GM19467 (cell line): ENCODE results near the gene DNAJC6.

Experiments used
- ATAC-seq: cut with Tn5 transposase; IDR thresholded peaks from one replicate; pipeline ENCODE4 v1.9.1; 2021; ENCODE audit warnings: mild to moderate bottlenecking, moderate library complexity; ENCODE audit not compliant: unreplicated experiment

The DNAJC6 gene

DNA sequence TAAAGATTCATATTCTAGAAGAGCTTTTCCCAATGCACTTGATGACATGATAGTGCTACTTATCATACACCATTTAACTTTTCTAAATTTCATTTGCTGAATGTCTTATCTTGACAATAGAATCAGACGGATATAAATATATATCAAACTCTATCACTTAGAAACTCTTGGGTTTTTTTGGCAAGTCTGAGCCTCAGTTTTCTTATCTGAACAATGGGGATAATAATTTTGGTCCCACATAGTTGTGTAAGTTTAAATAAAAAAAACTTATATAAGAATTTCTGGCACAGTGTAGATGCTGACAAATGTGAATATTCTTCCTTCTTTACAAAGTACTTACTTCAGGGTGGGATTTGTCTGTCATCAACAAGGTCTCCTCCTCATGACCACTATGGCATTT is 89.7 kb downstream of the DNAJC6 start:
- ATAC-seq, result no peak

GRCh38 chr1:65401612-65402011 is 92.3 kb downstream of the DNAJC6 start:
- ATAC-seq, result no peak

- no peak for ATAC-seq
These were observed 95.6 kb downstream of the DNAJC6 start for GRCh38 chr1:65404941-65405340.

GRCh38 chr1:65407877-65408276 is 98.5 kb downstream of the DNAJC6 start:
- ATAC-seq, result no peak

- ATAC-seq, result no peak
These were observed 100.0 kb downstream of the DNAJC6 start for GRCh38 chr1:65409314-65409713.

DNA sequence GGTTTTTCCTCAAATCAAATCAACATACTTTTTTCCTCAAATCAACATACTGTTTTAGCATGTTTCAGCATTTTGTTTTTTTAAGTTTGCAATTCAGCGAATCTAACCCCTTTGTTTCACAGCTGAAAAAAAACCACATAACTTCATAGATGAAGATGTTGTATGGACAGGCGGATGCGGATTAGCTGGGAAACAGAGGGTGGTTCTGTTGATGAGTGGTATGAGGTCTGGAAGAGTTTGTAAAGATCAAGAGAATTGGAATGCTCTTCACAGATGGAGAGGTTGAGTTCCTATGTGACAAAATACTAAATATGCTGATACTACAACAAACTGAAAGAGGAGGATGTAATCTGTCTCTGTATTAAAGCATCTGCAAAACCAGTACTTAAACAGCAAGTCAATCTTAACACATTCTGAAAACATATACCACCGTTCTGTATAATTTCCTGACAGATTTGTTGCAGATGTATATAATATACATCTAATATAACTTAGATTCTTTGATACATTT is 100.5 kb downstream of the DNAJC6 start:
- no peak for ATAC-seq

- ATAC-seq, result no peak
These were observed 103.1 kb downstream of the DNAJC6 start for GRCh38 chr1:65412256-65412983.

DNA sequence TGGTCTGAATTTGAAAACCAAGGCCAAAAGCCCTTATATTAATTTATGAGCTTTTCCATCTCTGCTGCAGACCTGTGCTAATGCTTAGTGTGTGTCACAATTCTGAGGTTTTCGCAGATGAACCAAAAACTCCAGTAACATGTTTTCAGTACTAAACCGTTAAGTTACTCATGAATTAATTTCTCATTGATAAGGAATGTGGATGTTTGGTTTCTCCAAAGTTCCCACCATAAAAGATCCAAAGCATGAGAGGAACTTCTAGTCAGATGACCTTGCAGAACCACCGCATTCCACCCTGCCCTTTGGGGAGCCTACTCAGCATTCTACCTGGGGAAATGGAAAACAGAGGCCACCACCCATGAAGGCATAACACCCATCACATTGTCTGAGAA is 103.6 kb downstream of the DNAJC6 start:
- ATAC-seq, result no peak

DNA sequence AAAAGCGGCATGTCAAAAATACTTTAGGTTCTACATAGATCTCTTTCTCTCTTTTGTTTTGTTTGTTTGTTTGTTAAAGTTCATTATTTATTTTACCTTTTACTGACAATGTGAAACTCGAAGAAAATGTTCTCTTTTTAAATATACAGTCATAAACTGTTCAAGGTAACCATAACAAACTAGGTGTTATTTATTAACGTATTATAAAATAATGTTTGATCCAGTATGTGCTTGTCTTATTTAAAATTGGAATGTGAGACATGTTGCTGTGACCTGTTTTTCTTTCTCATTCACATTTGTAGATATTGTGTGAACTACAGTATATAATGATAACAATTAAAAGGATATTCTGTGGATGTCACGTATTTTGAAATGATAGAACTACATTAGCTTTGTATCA is 105.2 kb downstream of the DNAJC6 start:
- ATAC-seq, result no peak

- no peak for ATAC-seq
These were observed 107.4 kb downstream of the DNAJC6 start for GRCh38 chr1:65416767-65417166.

DNA sequence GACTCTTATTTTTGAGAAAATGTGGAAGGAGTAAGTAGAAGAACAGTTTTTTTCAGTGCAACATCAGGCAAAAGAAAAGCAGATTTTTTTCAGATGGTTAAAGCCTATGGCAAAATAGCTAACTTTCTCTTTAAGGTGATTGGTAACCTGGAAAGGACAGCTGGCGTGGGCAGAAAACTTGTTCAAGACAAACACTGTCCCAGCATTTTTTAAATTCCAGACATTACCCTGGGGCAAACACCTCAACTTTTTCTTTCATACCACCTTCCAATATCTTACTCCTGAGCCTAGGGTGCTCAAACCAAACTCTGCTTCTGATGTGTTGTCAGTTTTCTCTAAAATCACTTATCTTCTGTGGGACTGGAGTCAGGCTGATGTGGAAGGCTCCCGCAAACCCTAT is 108.4 kb downstream of the DNAJC6 start:
- no peak for ATAC-seq

- ATAC-seq, result no peak
These were observed 109.3 kb downstream of the DNAJC6 start for GRCh38 chr1:65418522-65419185.

- peak; percentile 95 for ATAC-seq
These were observed 110.6 kb downstream of the DNAJC6 start for GRCh38 chr1:65419681-65420589.

DNA sequence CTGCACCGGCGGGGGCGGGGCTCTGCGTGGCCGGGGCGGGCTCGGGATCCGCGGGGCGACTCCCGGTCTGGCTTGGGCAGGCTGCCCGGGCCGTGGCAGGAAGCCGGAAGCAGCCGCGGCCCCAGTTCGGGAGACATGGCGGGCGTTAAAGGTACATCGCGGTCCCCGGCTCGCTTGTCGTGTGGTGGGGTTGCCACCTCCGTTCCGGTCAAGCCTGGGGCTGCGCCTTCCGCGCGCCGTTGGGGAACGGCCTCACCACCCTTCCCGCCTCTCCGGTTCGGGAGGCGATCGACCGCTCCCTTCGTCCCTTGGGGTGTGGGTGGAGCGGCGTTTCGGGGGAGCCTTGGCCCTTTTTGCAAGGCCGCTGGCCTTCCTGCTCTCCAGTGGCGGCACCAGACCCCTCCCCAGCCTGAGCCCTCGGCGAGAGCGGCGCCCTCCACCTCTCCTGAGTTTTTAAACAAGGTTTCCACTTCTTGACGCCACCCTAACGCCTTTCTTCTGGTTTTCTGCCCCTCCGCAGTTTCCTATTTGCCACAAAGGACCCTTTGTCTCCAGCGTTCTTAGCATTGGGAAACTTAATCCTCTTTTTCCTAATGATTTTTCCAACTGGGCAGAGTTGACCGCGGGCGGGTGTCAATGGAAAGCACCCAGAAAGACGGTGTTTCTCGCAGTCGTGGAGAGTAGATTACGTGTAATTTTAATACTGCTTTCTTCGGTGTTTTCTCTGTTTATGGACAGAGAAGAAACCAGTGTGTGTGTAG is 111.4 kb downstream of the DNAJC6 start, which contains the start of the genes LEPR and LEPROT:
TSS of gene LEPR (plus strand) at position 79 of the 761 bp plus-strand sequence. CDS start 144,898 bp downstream, outside the sequence.
TSS of gene LEPROT (plus strand) at position 79 of the 761 bp plus-strand sequence. CDS start at position 136, 57 bp downstream.
- ATAC-seq, result peak; percentile 58

- no peak for ATAC-seq
These were observed 112.1 kb downstream of the DNAJC6 start for GRCh38 chr1:65421351-65422025.

- no peak for ATAC-seq
These were observed 113.2 kb downstream of the DNAJC6 start for GRCh38 chr1:65422241-65423203.

DNA sequence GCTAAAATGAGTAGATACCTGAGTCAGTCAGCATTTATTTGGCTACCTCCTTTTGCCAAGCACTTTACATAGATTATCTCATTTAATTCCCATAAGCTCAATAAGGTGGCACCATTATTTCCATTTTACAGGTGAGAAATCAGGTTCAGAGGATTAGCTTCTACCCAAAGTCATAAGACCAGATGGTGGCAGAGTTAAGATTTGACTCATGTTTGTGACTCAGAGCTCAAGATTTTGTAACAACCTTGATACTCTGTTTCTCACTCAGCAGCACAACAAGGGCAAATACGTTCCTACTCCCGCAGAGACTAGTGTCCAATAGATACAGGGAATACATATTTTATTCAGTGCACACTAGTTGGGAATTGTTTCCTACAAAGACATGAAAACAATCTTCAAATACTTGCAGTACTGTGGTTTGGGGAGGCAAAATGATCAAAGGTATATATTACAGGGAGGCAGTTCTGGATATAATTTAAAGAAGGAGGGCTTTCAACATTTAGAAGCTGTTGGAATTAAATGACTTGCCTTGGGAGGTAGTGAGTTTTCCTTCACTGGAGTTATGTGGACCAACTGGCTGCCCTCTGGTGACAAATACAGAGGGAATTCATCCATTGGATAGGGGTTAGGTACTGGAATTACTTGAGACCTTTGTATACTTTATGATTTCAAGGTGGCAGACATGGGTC is 114.7 kb downstream of the DNAJC6 start:
- ATAC-seq, result no peak

DNA sequence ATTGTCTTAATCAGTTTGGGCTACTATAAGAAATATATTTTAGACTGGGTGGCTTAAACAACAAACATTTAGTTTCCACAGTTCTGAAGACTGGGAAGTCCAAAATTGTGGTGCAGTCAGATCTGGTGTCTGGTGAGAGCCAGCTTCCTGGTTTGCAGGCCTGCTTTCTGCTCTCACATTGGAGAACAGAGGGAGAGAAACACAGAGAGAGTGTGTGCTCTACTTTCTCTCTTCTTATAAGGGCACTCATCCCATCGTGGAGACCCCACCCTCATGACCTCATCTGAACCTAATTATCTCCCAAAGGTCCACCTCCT is 115.2 kb downstream of the DNAJC6 start:
- no peak for ATAC-seq
